ENCODE measurements around the gene PTGDR2. TPM values are rescaled to one million over a fixed set of nuclear protein-coding genes. Genes with fewer than 3 reads are reported as not detected.

Gene PTGDR2
- total RNA-seq, 1 experiment from 2014 or later: 0.12 TPM

DNA sequence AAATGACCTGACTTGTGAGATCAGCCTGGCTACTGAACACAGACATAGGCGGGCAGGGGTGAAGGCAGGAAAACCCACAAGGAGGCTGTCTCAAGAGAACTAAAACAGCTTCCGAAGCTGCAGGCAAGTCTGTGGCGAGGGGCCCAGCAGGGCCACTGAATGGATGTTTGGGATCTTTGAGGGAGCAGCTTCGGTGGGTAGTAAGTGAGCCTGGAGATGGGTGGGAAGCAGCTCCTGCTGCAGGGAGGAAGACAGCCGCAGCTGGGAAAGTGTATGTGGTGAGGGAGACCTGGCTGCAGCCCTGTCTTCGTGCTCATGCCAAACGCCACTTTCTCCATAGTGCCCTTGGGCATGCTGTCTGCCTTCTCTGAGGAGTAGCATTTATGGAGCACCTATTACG is 10.4 kb downstream of the PTGDR2 start (continued):
- no peak for TF ChIP-seq CBX3 (IDR thresholded peaks at IDR 0.05; ENCODE audit: low read depth)
- TF ChIP-seq, protein P1, sequence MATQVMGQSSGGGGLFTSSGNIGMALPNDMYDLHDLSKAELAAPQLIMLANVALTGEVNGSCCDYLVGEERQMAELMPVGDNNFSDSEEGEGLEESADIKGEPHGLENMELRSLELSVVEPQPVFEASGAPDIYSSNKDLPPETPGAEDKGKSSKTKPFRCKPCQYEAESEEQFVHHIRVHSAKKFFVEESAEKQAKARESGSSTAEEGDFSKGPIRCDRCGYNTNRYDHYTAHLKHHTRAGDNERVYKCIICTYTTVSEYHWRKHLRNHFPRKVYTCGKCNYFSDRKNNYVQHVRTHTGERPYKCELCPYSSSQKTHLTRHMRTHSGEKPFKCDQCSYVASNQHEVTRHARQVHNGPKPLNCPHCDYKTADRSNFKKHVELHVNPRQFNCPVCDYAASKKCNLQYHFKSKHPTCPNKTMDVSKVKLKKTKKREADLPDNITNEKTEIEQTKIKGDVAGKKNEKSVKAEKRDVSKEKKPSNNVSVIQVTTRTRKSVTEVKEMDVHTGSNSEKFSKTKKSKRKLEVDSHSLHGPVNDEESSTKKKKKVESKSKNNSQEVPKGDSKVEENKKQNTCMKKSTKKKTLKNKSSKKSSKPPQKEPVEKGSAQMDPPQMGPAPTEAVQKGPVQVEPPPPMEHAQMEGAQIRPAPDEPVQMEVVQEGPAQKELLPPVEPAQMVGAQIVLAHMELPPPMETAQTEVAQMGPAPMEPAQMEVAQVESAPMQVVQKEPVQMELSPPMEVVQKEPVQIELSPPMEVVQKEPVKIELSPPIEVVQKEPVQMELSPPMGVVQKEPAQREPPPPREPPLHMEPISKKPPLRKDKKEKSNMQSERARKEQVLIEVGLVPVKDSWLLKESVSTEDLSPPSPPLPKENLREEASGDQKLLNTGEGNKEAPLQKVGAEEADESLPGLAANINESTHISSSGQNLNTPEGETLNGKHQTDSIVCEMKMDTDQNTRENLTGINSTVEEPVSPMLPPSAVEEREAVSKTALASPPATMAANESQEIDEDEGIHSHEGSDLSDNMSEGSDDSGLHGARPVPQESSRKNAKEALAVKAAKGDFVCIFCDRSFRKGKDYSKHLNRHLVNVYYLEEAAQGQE (IDR thresholded peaks at IDR 0.05; ENCODE audit: low read depth): no peak
- no peak for TF ChIP-seq TCF7L2 (IDR thresholded peaks at IDR 0.05; ENCODE audit: borderline replicate concordance, extremely low read depth, insufficient read depth, insufficient read length)
- TF ChIP-seq SIN3A (IDR thresholded peaks at IDR 0.05; ENCODE audit: low read depth): no peak
- TF ChIP-seq RAD21 (IDR thresholded peaks at IDR 0.05; ENCODE audit: low read depth): no peak

DNA sequence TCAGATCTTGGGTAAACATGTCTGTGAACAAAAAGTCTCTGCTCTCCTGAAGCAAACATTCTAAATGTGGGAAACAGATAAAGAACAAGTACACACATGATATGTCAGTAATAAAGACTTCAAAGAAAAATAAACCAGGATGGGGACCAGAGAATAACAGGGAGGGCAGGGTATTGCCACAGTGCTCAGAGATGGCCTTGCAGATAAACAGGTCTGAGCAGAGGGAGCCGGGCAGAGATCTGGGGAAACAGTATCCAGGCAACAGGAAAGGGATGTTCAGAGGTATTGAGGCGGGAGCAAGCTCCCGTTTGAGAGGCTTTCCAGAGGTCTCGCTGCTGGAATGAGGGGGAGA is 10.9 kb downstream of the PTGDR2 start:
- no peak for TF ChIP-seq ZNF274 (IDR thresholded peaks at IDR 0.05; ENCODE audit: low read depth, low read length)
- intact Hi-C loops (cut with micrococcal nuclease): no loop called here
- ChIA-PET RAD21 (ENCODE audit: low non-redundant PET in 1 of 2, low total read pairs in 2 of 2, uncharacterized antibody in 2 of 2, unreplicated experiment in 2 of 2) (no interaction called here), POLR2A (no interaction called here), CTCF (interaction anchor here (1.2 kb wide), 1 partner anchor 43 kb away, joined by 4 read pairs; no protein-coding TSS in a partner anchor)
- no peak overlapping the region for H3K4me2 ChIP-seq (ENCODE audit: low read length)
- no peak overlapping the region for H3K9ac ChIP-seq (ENCODE audit: low read length)
- DNase-seq (ENCODE audit: low read depth, low spot score) (no peak), ATAC-seq (no peak)
- H4K20me1 ChIP-seq (ENCODE audit: insufficient read depth): no peaks in the 10 kb centered on the region
- no peaks in the 10 kb centered on the region for H3K27me3 ChIP-seq (ENCODE audit: insufficient read depth, low read length)
- no peaks in the 10 kb centered on the region for H3K9me3 ChIP-seq (ENCODE audit: control insufficient read depth in 1 of 2, insufficient read depth in 1 of 2, low read depth in 1 of 2, low read length in 2 of 2)
- H3K4me1 ChIP-seq (ENCODE audit: control insufficient read depth in 1 of 2, insufficient read depth in 2 of 2, low read length in 2 of 2): peaks cover 13 to 23% of the 10 kb centered on the region in 2 experiments
- H2AFZ ChIP-seq (ENCODE audit: low read depth, low read length, poor library complexity, severe bottlenecking): no peak overlapping the region
- peaks cover 13 to 47% of the 10 kb centered on the region in 2 experiments for H3K36me3 ChIP-seq (ENCODE audit: control insufficient read depth in 1 of 2, insufficient read depth in 2 of 2, low read length in 2 of 2)
- no peaks in the 10 kb centered on the region for H3K9me2 ChIP-seq (ENCODE audit: insufficient read depth)
- peaks cover 60% of the 10 kb centered on the region for H3K79me2 ChIP-seq (ENCODE audit: insufficient read depth, low read length)
- no peak overlapping the region for H3K27ac ChIP-seq (ENCODE audit: low read depth, low read length)
- no peak overlapping the region for H3K4me3 ChIP-seq (replicated peaks in 1 of 2; ENCODE audit: low read depth in 1 of 2, low read length in 2 of 2)
- no TSS peak for BruUV-seq (replicated peaks)

Measured in HCT116 (cell line).